SHP77 treated with DMSO at 0.1 percent for 48 hours (cell line): ENCODE results near the gene PIN1.
A peak's percentile ranks its signal among the peaks of the same experiment; 100 is the strongest.
"Not testable (repeated sequence)": the region's sequence is repeated elsewhere in the genome, so short reads cannot be mapped to it uniquely, and the experiment has no call there.

Experiments used
- DNase-seq: peaks from one replicate; lab custom pipeline; 2025; lab: John Stamatoyannopoulos, UW

The PIN1 gene

GRCh38 chr19:9834726-9835506 is at the start of gene PIN1:
Gene PIN1 (plus strand): TSS chr19:9835318. CDS start chr19:9835345, 27 bp downstream.
- peak; percentile 95 for DNase-seq

GRCh38 chr19:9785367-9786331 is 49.5 kb upstream of the PIN1 start:
- DNase-seq: peak; percentile 73

GRCh38 chr19:9786342-9786741 is 48.8 kb upstream of the PIN1 start:
- DNase-seq: no peak

GRCh38 chr19:9786819-9787218 is 48.3 kb upstream of the PIN1 start:
- no peak for DNase-seq

- not testable (repeated sequence) for DNase-seq
Measured at GRCh38 chr19:9788604-9789003, 46.5 kb upstream of the PIN1 start.

- DNase-seq: no peak
Measured at GRCh38 chr19:9789066-9789465, 46.1 kb upstream of the PIN1 start.

- not testable (repeated sequence) for DNase-seq
Measured at GRCh38 chr19:9789579-9789978, 45.5 kb upstream of the PIN1 start.

- DNase-seq: not testable (repeated sequence)
Measured at GRCh38 chr19:9791073-9791367, 44.1 kb upstream of the PIN1 start.

GRCh38 chr19:9791552-9792205 is 43.4 kb upstream of the PIN1 start:
- DNase-seq: peak; percentile 63

- peak; percentile 54 for DNase-seq
Measured at GRCh38 chr19:9792206-9793070, 42.7 kb upstream of the PIN1 start.

GRCh38 chr19:9793071-9793591 is 42.0 kb upstream of the PIN1 start:
- no peak for DNase-seq

GRCh38 chr19:9796113-9796773 is 38.9 kb upstream of the PIN1 start:
- DNase-seq: peak; percentile 76

- no peak for DNase-seq
Measured at GRCh38 chr19:9797871-9798270, 37.2 kb upstream of the PIN1 start.

GRCh38 chr19:9799162-9799561 is 36.0 kb upstream of the PIN1 start:
- DNase-seq: no peak

GRCh38 chr19:9801976-9802375 is 33.1 kb upstream of the PIN1 start:
- no peak for DNase-seq

GRCh38 chr19:9806803-9807202 is 28.3 kb upstream of the PIN1 start:
- DNase-seq: no peak

- DNase-seq: no peak
Measured at GRCh38 chr19:9808855-9809824, 26.0 kb upstream of the PIN1 start.

- no peak for DNase-seq
Measured at GRCh38 chr19:9811139-9811538, 24.0 kb upstream of the PIN1 start.

GRCh38 chr19:9818175-9818733 is 16.9 kb upstream of the PIN1 start:
- DNase-seq: no peak
